ENCODE results near the gene CAPSL. TPM values are rescaled to one million over a fixed set of nuclear protein-coding genes. Genes with fewer than 3 reads are reported as not detected.

Gene CAPSL
- total and polyA plus RNA-seq, 2 donors (not counting 3 experiments of a cell fraction or from before 2014, with no cell fraction given) = not detected

GRCh38 chr5:35987776-35988175 lies 49.4 kb upstream of the CAPSL start:
- Histone ChIP-seq H3K79me2 (ENCODE audit: control insufficient read depth, insufficient read depth, low read length) (no peaks in the 10 kb centered on the region), H3K27ac (ENCODE audit: insufficient read depth, low read depth, low read length) (no peak overlapping the region), H3K9me3 (replicated peaks; ENCODE audit: control insufficient read depth, insufficient read depth, low read length) (no peaks in the 10 kb centered on the region), H3K4me2 (ENCODE audit: insufficient read depth, low read length) (no peak overlapping the region), H3K4me3 (replicated peaks in 1 of 3; ENCODE audit: insufficient read depth in 1 of 3, low read depth in 1 of 3, low read length in 3 of 3) (no peak overlapping the region), H3K9ac (replicated peaks; ENCODE audit: extremely low read depth, insufficient read depth, low read length) (no peak overlapping the region), H2AFZ (ENCODE audit: low read depth, low read length) (no peak overlapping the region), H3K4me1 (ENCODE audit: control insufficient read depth, extremely low read depth, insufficient read depth, low read length) (no peaks in the 10 kb centered on the region), H3K36me3 (ENCODE audit: control insufficient read depth in 2 of 2, extremely low read depth in 1 of 2, insufficient read depth in 2 of 2, low read length in 2 of 2) (no peaks in the 10 kb centered on the region), H3K9me1 (replicated peaks; ENCODE audit: control insufficient read depth, extremely low read depth, insufficient read depth, low read length) (no peaks in the 10 kb centered on the region), H3K27me3 (ENCODE audit: control insufficient read depth in 2 of 2, insufficient read depth in 2 of 2, low read length in 2 of 2) (no peaks in the 10 kb centered on the region), H4K20me1 (replicated peaks; ENCODE audit: control insufficient read depth, extremely low read depth, insufficient read depth, low read length) (no peaks in the 10 kb centered on the region)
- FAIRE-seq (no peak), DNase-seq (ENCODE audit: low read depth, low spot score) (no peak)
- intact Hi-C loops (cut with micrococcal nuclease) (no loop called here), dilution Hi-C loops (cut with MboI; ENCODE audit: extremely low pct_ligation_motif_present, low sequenced_read_pairs) (no loop called here)
- POLR2A ChIA-PET = no interaction called here
- TF ChIP-seq, protein P1, sequence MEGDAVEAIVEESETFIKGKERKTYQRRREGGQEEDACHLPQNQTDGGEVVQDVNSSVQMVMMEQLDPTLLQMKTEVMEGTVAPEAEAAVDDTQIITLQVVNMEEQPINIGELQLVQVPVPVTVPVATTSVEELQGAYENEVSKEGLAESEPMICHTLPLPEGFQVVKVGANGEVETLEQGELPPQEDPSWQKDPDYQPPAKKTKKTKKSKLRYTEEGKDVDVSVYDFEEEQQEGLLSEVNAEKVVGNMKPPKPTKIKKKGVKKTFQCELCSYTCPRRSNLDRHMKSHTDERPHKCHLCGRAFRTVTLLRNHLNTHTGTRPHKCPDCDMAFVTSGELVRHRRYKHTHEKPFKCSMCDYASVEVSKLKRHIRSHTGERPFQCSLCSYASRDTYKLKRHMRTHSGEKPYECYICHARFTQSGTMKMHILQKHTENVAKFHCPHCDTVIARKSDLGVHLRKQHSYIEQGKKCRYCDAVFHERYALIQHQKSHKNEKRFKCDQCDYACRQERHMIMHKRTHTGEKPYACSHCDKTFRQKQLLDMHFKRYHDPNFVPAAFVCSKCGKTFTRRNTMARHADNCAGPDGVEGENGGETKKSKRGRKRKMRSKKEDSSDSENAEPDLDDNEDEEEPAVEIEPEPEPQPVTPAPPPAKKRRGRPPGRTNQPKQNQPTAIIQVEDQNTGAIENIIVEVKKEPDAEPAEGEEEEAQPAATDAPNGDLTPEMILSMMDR (IDR thresholded peaks at IDR 0.05; ENCODE audit: extremely low read depth in 1 of 2, insufficient read depth in 1 of 2, low read depth in 1 of 2, low read length in 2 of 2) = no peak
- TF ChIP-seq POLR2A (IDR thresholded peaks at IDR 0.05; ENCODE audit: low read depth, low read length) = no peak
- TF ChIP-seq MYC (IDR thresholded peaks at IDR 0.05; ENCODE audit: low read depth, low read length) = no peak
- TF ChIP-seq EZH2 (IDR thresholded peaks at IDR 0.05; ENCODE audit: borderline replicate concordance, low read depth, low read length, severe bottlenecking) = no peak
- no peak for TF ChIP-seq FOS (IDR thresholded peaks at IDR 0.05; ENCODE audit: borderline replicate concordance, insufficient read depth, low read length)
- TF ChIP-seq POLR2AphosphoS5 (IDR thresholded peaks at IDR 0.05; ENCODE audit: insufficient read depth, low read depth, low read length) = no peak
- no peak for TF ChIP-seq GATA2 (IDR thresholded peaks at IDR 0.05; ENCODE audit: insufficient read depth, insufficient read length, low read depth, low read length)
- no peak for TF ChIP-seq MAX (IDR thresholded peaks at IDR 0.05; ENCODE audit: insufficient read depth, insufficient read length)
- no peak for TF ChIP-seq JUN (IDR thresholded peaks at IDR 0.05; ENCODE audit: borderline replicate concordance, insufficient read depth, insufficient read length, low read depth)
- BruUV-seq (replicated peaks) = no TSS peak
- CTCF ChIA-PET = no interaction called here

Measured in endothelial cell of umbilical vein (primary cell).